GM12878 (cell line): ENCODE measurements around the gene RETREG1. TPM values are rescaled to one million over a fixed set of nuclear protein-coding genes. Genes with fewer than 3 reads are reported as not detected.

Experiments
- ATAC-seq: fragments of 200-7000 bp; cut with Tn5 transposase; 3 replicates; pipeline ENCODE4 v1.9.1; 2020; ENCODE audit warnings: mild to moderate bottlenecking, moderate library complexity
- BruUV-seq: library from RNA; stranded (reverse); fragments of 400-500 nt; replicated peaks from 2 replicates; lab custom pipeline; 2021; lab: Mats Ljungman, UMichigan
- CTCF ChIA-PET: fragments of 300-600 bp; sonication (Branson Sonifier 250); formaldehyde crosslinking; extraction: SDS; loops from one replicate; lab custom pipeline; 2021; ENCODE audit warnings: inconsistent platforms; lab: Yijun Ruan, JAX
- POLR2A ChIA-PET: fragments of 350-600 bp; formaldehyde crosslinking; extraction: SDS; loops from one replicate; lab custom pipeline; 2021; ENCODE audit warnings: inconsistent platforms; lab: Charles Lee
- RAD21 ChIA-PET: fragments of 300-600 bp; sonication (Branson Sonifier 250); formaldehyde crosslinking; loops from one replicate; lab custom pipeline; 2023; ENCODE audit warnings: antibody characterized with exemption; ENCODE audit not compliant: unreplicated experiment; lab: Charles Lee
- SMC1A ChIA-PET: fragments of 300-600 bp; sonication (Branson Sonifier 250); formaldehyde crosslinking; loops from one replicate; lab custom pipeline; 2023; ENCODE audit not compliant: unreplicated experiment, uncharacterized antibody; lab: Charles Lee
- DNase-seq: peaks from one replicate; pipeline ENCODE4 v3.0.0-alpha.2; 2011; ENCODE audit warnings: low read depth, low spot score
- FAIRE-seq: peaks from 3 replicates; lab custom pipeline; 2011; peaks lifted over from hg19 to GRCh38; lab: Jason Lieb, UNC
- H2AFZ ChIP-seq: 2 replicates; pipeline ENCODE4 v1.6.0; 2011; ENCODE audit warnings: low read depth, low read length, control low read depth; ENCODE audit not compliant: control insufficient read depth
- H3K27ac ChIP-seq: 2 replicates; pipeline ENCODE4 v1.5.1; 2011; ENCODE audit warnings: control low read depth; ENCODE audit not compliant: control insufficient read depth, insufficient read depth
- H3K27me3 ChIP-seq, 2 experiments: replicated peaks in 1 of 2; 2 replicates each; pipeline versions ENCODE4 v1.6.0 to v1.6.1; 2011; ENCODE audit warnings: low read length in 1 of 2; ENCODE audit not compliant: control insufficient read depth in 2 of 2, insufficient read depth in 2 of 2
- H3K36me3 ChIP-seq, 2 experiments: 2 replicates each; pipeline ENCODE4 v1.5.1; 2011; ENCODE audit warnings: low read length in 1 of 2; ENCODE audit not compliant: control insufficient read depth in 2 of 2, insufficient read depth in 2 of 2
- H3K4me1 ChIP-seq: 2 replicates; pipeline ENCODE4 v1.6.1; 2011; ENCODE audit warnings: mild to moderate bottlenecking, low read length, moderate library complexity, mixed read lengths; ENCODE audit not compliant: control insufficient read depth, insufficient read depth
- H3K4me2 ChIP-seq: 2 replicates; pipeline ENCODE4 v1.6.0; 2011; ENCODE audit warnings: control low read depth; ENCODE audit not compliant: control insufficient read depth, insufficient read depth
- H3K4me3 ChIP-seq: fragments of 200-600 bp; sonication (generic); 2 replicates; pipeline ENCODE4 v1.5.1; 2016
- H3K79me2 ChIP-seq: 2 replicates; pipeline ENCODE4 v1.6.0; 2011; ENCODE audit warnings: low read length; ENCODE audit not compliant: control insufficient read depth, insufficient read depth
- H3K9ac ChIP-seq: 2 replicates; pipeline ENCODE4 v1.8.0; 2011; ENCODE audit warnings: low read length, control low read depth, mixed read lengths; ENCODE audit not compliant: control insufficient read depth, insufficient read depth
- H3K9me3 ChIP-seq: replicated peaks from 3 replicates; pipeline ENCODE4 v1.5.1; 2011; ENCODE audit warnings: mild to moderate bottlenecking, low read length; ENCODE audit not compliant: control insufficient read depth, insufficient read depth
- H4K20me1 ChIP-seq: 2 replicates; pipeline ENCODE4 v1.6.0; 2011; ENCODE audit not compliant: control insufficient read depth, insufficient read depth
- ASH2L ChIP-seq: fragments of 300-600, 200-600 bp; sonication (generic); IDR thresholded peaks from 2 replicates; pipeline ENCODE4 v1.6.1; 2017; ENCODE audit warnings: low read depth, mild to moderate bottlenecking, borderline replicate concordance
- ATF7 ChIP-seq: fragments of 450-650 bp; IDR thresholded peaks from 2 replicates; pipeline ENCODE4 v1.6.1; 2016; ENCODE audit warnings: low read depth, mild to moderate bottlenecking
- CBX3 ChIP-seq: fragments of 200-600 bp; sonication (generic); IDR thresholded peaks from 2 replicates; pipeline ENCODE4 v1.6.1; 2016; ENCODE audit warnings: low read depth, borderline replicate concordance
- DPF2 ChIP-seq: fragments of 450-650 bp; IDR thresholded peaks from 2 replicates; pipeline ENCODE4 v1.6.1; 2017; ENCODE audit warnings: mild to moderate bottlenecking
- MLLT1 ChIP-seq: fragments of 450-650 bp; IDR thresholded peaks from 2 replicates; pipeline ENCODE4 v1.6.1; 2016; ENCODE audit warnings: mild to moderate bottlenecking
- NFXL1 ChIP-seq: fragments of 450-650 bp; IDR thresholded peaks from 2 replicates; pipeline ENCODE4 v1.6.1; 2017; ENCODE audit warnings: antibody characterized with exemption, mild to moderate bottlenecking, borderline replicate concordance
- NR2F1 ChIP-seq: fragments of 450-650 bp; conservative IDR thresholded peaks from 2 replicates; pipeline ENCODE4 v1.6.1; 2017; ENCODE audit warnings: mild to moderate bottlenecking
- POLR2AphosphoS5 ChIP-seq: IDR thresholded peaks from 2 replicates; pipeline ENCODE4 v1.6.1; 2011; ENCODE audit warnings: mild to moderate bottlenecking, low read length, inconsistent platforms
- SIX5 ChIP-seq: IDR thresholded peaks from 2 replicates; pipeline ENCODE4 v1.6.1; 2011; ENCODE audit warnings: mild to moderate bottlenecking, low read depth, low read length, moderate library complexity; ENCODE audit not compliant: severe bottlenecking
- TCF12 ChIP-seq: IDR thresholded peaks from 2 replicates; pipeline ENCODE4 v1.6.1; 2011; ENCODE audit warnings: low read depth, mild to moderate bottlenecking, low read length
- ZNF207 ChIP-seq: fragments of 450-650 bp; IDR thresholded peaks from 2 replicates; pipeline ENCODE4 v1.6.1; 2014; ENCODE audit warnings: antibody characterized with exemption, mild to moderate bottlenecking, borderline replicate concordance
- ZNF24 ChIP-seq: fragments of 450-650 bp; IDR thresholded peaks from 2 replicates; pipeline ENCODE4 v1.6.1; 2017; ENCODE audit warnings: antibody characterized with exemption, mild to moderate bottlenecking
- ZNF384 ChIP-seq: IDR thresholded peaks from 2 replicates; pipeline ENCODE4 v1.6.1; 2012; ENCODE audit warnings: low read depth, mild to moderate bottlenecking, low read length, improper control_type of control experiment, borderline replicate concordance
- ZSCAN29 ChIP-seq: fragments of 450-650 bp; IDR thresholded peaks from 2 replicates; pipeline ENCODE4 v1.6.1; 2017; ENCODE audit warnings: mild to moderate bottlenecking, moderate library complexity
- WGBS: methylation state at CpG from one replicate; pipeline ENCODE4 v1.1.6; 2016; ENCODE audit warnings: low lambda C conversion rate; ENCODE audit not compliant: insufficient replicate concordance, insufficient coverage; ENCODE audit errors: missing lambda C conversion rate; 5-methylcytosine and 5-hydroxymethylcytosine counted together
- in situ Hi-C: fragments of 300-500 bp; cut with MboI; formaldehyde crosslinking; loops from 9 replicates; pipeline ENCODE4 v1.14.3; 2018; ENCODE audit warnings: mixed read lengths
- intact Hi-C: fragments of 100-400 bp; cut with micrococcal nuclease; formaldehyde crosslinking; loops from one replicate; pipeline ENCODE4 v1.14.2; 2022; ENCODE audit not compliant: unreplicated experiment
- polyA plus RNA-seq, 11 experiments: library from polyadenylated mRNA; depleted of rRNA in 4 of 11; unstranded in 6 of 11; stranded (reverse) in 5 of 11; fragments of >200 nt; fragmentation: Nextera tagmentation in 4 of 11; fragmentation: Illumina TruSeq in 1 of 11; extraction: Ambion mirVana in 4 of 11; extraction: Trizol in 1 of 11; gene quantifications; 1 replicate in 1 of 11; 2 replicates in 10 of 11; pipeline versions ENCODE4 v1.2.1 to v1.2.3, GENCODE V29; 2011 to 2016; ENCODE audit warnings: inconsistent platforms in 2 of 11, missing spikeins in 2 of 11, low read depth in 1 of 11
- total RNA-seq, 4 experiments: library from RNA; depleted of rRNA in 3 of 4; stranded (reverse); fragments of >200 nt in 3 of 4; fragmentation: Illumina TruSeq in 1 of 4; extraction: Trizol in 1 of 4; gene quantifications; 2 replicates each; pipeline versions ENCODE4 v1.2.1 to v1.2.3, GENCODE V29; 2013 to 2021
- TF ChIP-seq, protein P1 (sequence below), 3 experiments: IDR thresholded peaks in 2 of 3; conservative IDR thresholded peaks in 1 of 3; 2 replicates each; pipeline ENCODE4 v1.5.1; 2011; ENCODE audit warnings: low read depth in 3 of 3, low read length in 3 of 3, mild to moderate bottlenecking in 3 of 3, control low read depth in 2 of 3, moderate library complexity in 2 of 3, inconsistent platforms in 1 of 3, mixed read lengths in 1 of 3; ENCODE audit not compliant: control insufficient read depth in 2 of 3, insufficient read depth in 1 of 3; ENCODE audit errors: extremely low read depth in 1 of 3
- TF ChIP-seq, protein P2 (sequence below): IDR thresholded peaks from 2 replicates; pipeline ENCODE4 v1.6.1; 2012; ENCODE audit warnings: low read depth, low read length, improper control_type of control experiment

The RETREG1 gene
- total and polyA plus RNA-seq, 10 of the 15 experiments (the other 5 are each of a cell fraction or from before 2014, with no cell fraction given) = 3.9 to 8.9 (median 6.4) TPM

- in situ Hi-C loops = no loop called here
Measured at GRCh38 chr5:16661713-16662112, 44.9 kb upstream of the RETREG1 start.

More at GRCh38 chr5:16661713-16662112, 44.9 kb upstream of the RETREG1 start:
- Histone ChIP-seq H3K4me3 (no peak overlapping the region), H3K27ac (no peak overlapping the region), H3K79me2 (no peaks in the 10 kb centered on the region), H3K36me3 (no peaks in the 10 kb centered on the region), H3K4me2 (no peak overlapping the region), H3K9me3 (no peaks in the 10 kb centered on the region), H3K27me3 (no peaks in the 10 kb centered on the region), H2AFZ (no peak overlapping the region), H3K4me1 (no peaks in the 10 kb centered on the region), H4K20me1 (no peaks in the 10 kb centered on the region), H3K9ac (no peak overlapping the region)
- TF ChIP-seq ATF7 (no peak), MLLT1 (no peak), DPF2 (no peak), NR2F1 (no peak), ZNF207 (no peak), ZNF384 (no peak), SIX5 (no peak), CBX3 (no peak), ZNF24 (no peak), NFXL1 (no peak), ASH2L (no peak), TCF12 (no peak), ZSCAN29 (no peak), POLR2AphosphoS5 (no peak)
- TF ChIP-seq, protein P1, sequence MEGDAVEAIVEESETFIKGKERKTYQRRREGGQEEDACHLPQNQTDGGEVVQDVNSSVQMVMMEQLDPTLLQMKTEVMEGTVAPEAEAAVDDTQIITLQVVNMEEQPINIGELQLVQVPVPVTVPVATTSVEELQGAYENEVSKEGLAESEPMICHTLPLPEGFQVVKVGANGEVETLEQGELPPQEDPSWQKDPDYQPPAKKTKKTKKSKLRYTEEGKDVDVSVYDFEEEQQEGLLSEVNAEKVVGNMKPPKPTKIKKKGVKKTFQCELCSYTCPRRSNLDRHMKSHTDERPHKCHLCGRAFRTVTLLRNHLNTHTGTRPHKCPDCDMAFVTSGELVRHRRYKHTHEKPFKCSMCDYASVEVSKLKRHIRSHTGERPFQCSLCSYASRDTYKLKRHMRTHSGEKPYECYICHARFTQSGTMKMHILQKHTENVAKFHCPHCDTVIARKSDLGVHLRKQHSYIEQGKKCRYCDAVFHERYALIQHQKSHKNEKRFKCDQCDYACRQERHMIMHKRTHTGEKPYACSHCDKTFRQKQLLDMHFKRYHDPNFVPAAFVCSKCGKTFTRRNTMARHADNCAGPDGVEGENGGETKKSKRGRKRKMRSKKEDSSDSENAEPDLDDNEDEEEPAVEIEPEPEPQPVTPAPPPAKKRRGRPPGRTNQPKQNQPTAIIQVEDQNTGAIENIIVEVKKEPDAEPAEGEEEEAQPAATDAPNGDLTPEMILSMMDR (IDR thresholded peaks at IDR 0.05 in 2 of 3, conservative IDR thresholded peaks at IDR 0.05 in 1 of 3; ENCODE audit: control insufficient read depth in 2 of 3, extremely low read depth in 1 of 3, insufficient read depth in 1 of 3, low read depth in 3 of 3, low read length in 3 of 3) = no peak
- TF ChIP-seq, protein P2, sequence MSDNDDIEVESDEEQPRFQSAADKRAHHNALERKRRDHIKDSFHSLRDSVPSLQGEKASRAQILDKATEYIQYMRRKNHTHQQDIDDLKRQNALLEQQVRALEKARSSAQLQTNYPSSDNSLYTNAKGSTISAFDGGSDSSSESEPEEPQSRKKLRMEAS = no peak
- DNase-seq (no peak), ATAC-seq (no peak), FAIRE-seq (no peak)
- ChIA-PET POLR2A (interaction anchor here (0.6 kb wide), 1 partner anchor 531 kb away, joined by 7 read pairs; no protein-coding TSS in a partner anchor), RAD21 (no interaction called here), CTCF (no interaction called here), SMC1A (no interaction called here)
- no TSS peak for BruUV-seq
- 60% methylated on average over 2 of the region's 2 CpGs for WGBS
- intact Hi-C loops = no loop called here
